ENCODE results near the gene HNRNPK. TPM values are rescaled to one million over a fixed set of nuclear protein-coding genes. Genes with fewer than 3 reads are reported as not detected.
A peak's percentile ranks its signal among the peaks of the same experiment; 100 is the strongest.
"Not testable (repeated sequence)": the region's sequence is repeated elsewhere in the genome, so short reads cannot be mapped to it uniquely, and the experiment has no call there.

The HNRNPK gene
- total RNA-seq, 1 donor from 2014 or later = 807 TPM

- FAIRE-seq (no peak), DNase-seq (ENCODE audit: low spot score in 2 of 2) (peak; percentile 60 to 65)
Measured at GRCh38 chr9:83978992-83979811, 813 bp downstream of the HNRNPK start.

GRCh38 chr9:83977196-83977595 is 2.8 kb downstream of the HNRNPK start:
- no peak for FAIRE-seq

GRCh38 chr9:83976372-83976771 is 3.6 kb downstream of the HNRNPK start:
- DNase-seq (ENCODE audit: low spot score in 2 of 2) (no peak), FAIRE-seq (no peak)

More at GRCh38 chr9:83977196-83977595, 2.8 kb downstream of the HNRNPK start:
- DNase-seq (ENCODE audit: low spot score in 2 of 2) = no peak

GRCh38 chr9:83975300-83975699 is 4.7 kb downstream of the HNRNPK start:
- FAIRE-seq (no peak), DNase-seq (ENCODE audit: low spot score in 2 of 2) (no peak)

- DNase-seq (ENCODE audit: low spot score in 2 of 2) = no peak
- FAIRE-seq = no peak
Measured at GRCh38 chr9:83972286-83972685, 7.7 kb downstream of the HNRNPK start.

- DNase-seq (ENCODE audit: low spot score in 2 of 2) (no peak), FAIRE-seq (no peak)
Measured at GRCh38 chr9:83971485-83971884, 8.5 kb downstream of the HNRNPK start.

- no peak for FAIRE-seq
Measured at GRCh38 chr9:83969602-83970001, 10.4 kb downstream of the HNRNPK start.

GRCh38 chr9:83967073-83967472 is 12.9 kb downstream of the HNRNPK start:
- FAIRE-seq = no peak
- no peak for DNase-seq (ENCODE audit: low spot score in 2 of 2)

More at GRCh38 chr9:83969602-83970001, 10.4 kb downstream of the HNRNPK start:
- no peak for DNase-seq (ENCODE audit: low spot score in 2 of 2)

GRCh38 chr9:83966209-83966582 is 13.8 kb downstream of the HNRNPK start:
- FAIRE-seq = no peak
- DNase-seq (ENCODE audit: low spot score in 2 of 2) = no peak

GRCh38 chr9:83965350-83966208 is 14.4 kb downstream of the HNRNPK start:
- DNase-seq (ENCODE audit: low spot score in 2 of 2) = no peak
- no peak for FAIRE-seq

- DNase-seq (ENCODE audit: low spot score in 2 of 2) (no peak), FAIRE-seq (no peak)
Measured at GRCh38 chr9:83964973-83965349, 15.1 kb downstream of the HNRNPK start.

- DNase-seq (ENCODE audit: low spot score in 2 of 2) (no peak), FAIRE-seq (no peak)
Measured at GRCh38 chr9:83962165-83962564, 17.9 kb downstream of the HNRNPK start.

GRCh38 chr9:83960991-83961390 is 19.0 kb downstream of the HNRNPK start:
- FAIRE-seq (no peak), DNase-seq (ENCODE audit: low spot score in 2 of 2) (no peak)

- FAIRE-seq = no peak
Measured at GRCh38 chr9:83959061-83959460, 21.0 kb downstream of the HNRNPK start.

GRCh38 chr9:83957248-83957513 is 22.8 kb downstream of the HNRNPK start:
- DNase-seq (ENCODE audit: low spot score in 2 of 2) (no peak), FAIRE-seq (no peak)

More at GRCh38 chr9:83959061-83959460, 21.0 kb downstream of the HNRNPK start:
- DNase-seq (ENCODE audit: low spot score in 2 of 2) = no peak

- DNase-seq (ENCODE audit: low spot score in 2 of 2) = peak; percentile 55 to 73
- no peak for FAIRE-seq
Measured at GRCh38 chr9:83956436-83957247, 23.4 kb downstream of the HNRNPK start.

GRCh38 chr9:83956086-83956435 is 24.0 kb downstream of the HNRNPK start:
- FAIRE-seq (no peak), DNase-seq (ENCODE audit: low spot score in 2 of 2) (no peak)

- FAIRE-seq = not testable (repeated sequence)
Measured at GRCh38 chr9:83948096-83948495, 31.9 kb downstream of the HNRNPK start.

GRCh38 chr9:83940590-83941303 is 39.3 kb downstream of the HNRNPK start:
- no peak for FAIRE-seq
- no peak for DNase-seq (ENCODE audit: low spot score in 2 of 2)

More at GRCh38 chr9:83948096-83948495, 31.9 kb downstream of the HNRNPK start:
- not testable (repeated sequence) for DNase-seq (ENCODE audit: low spot score in 2 of 2)

GRCh38 chr9:83937861-83938455 is 42.1 kb downstream of the HNRNPK start:
- FAIRE-seq = no peak
- peak in 1 of 2 donors; percentile 51 for DNase-seq (ENCODE audit: low spot score in 2 of 2)

Measured in frontal cortex (tissue), 4 donors.